Effector memory CD4-positive, alpha-beta T cell (primary cell): ENCODE results near the gene PICK1.

ENCODE experiments used
- DNase-seq, 3 donors: peaks; one replicate each; pipeline ENCODE4 v3.0.0-alpha.2; 2020
- H3K27ac ChIP-seq: 2 replicates; pipeline ENCODE4 v1.7.0; 2013; ENCODE audit warnings: mild to moderate bottlenecking, low read length, moderate library complexity; ENCODE audit not compliant: insufficient read depth, poor library complexity, severe bottlenecking
- H3K27me3 ChIP-seq: replicated peaks from 2 replicates; pipeline ENCODE4 v1.7.0; 2013; ENCODE audit warnings: mild to moderate bottlenecking, low read length; ENCODE audit not compliant: insufficient read depth, control insufficient read depth, poor library complexity, severe bottlenecking
- H3K36me3 ChIP-seq: 2 replicates; pipeline ENCODE4 v1.7.0; 2013; ENCODE audit warnings: mild to moderate bottlenecking, low read length, moderate library complexity; ENCODE audit not compliant: control insufficient read depth, insufficient read depth
- H3K4me1 ChIP-seq: 2 replicates; pipeline ENCODE4 v1.7.0; 2013; ENCODE audit warnings: low read length, mild to moderate bottlenecking; ENCODE audit not compliant: control insufficient read depth, insufficient read depth, poor library complexity, severe bottlenecking
- H3K4me3 ChIP-seq: 2 replicates; pipeline ENCODE4 v1.7.0; 2013; ENCODE audit warnings: low read length, low read depth, mild to moderate bottlenecking; ENCODE audit not compliant: insufficient read depth, poor library complexity, severe bottlenecking
- H3K9me3 ChIP-seq: 2 replicates; pipeline ENCODE4 v1.7.0; 2013; ENCODE audit warnings: mild to moderate bottlenecking, low read length, moderate library complexity; ENCODE audit not compliant: control insufficient read depth

PICK1 gene

GRCh38 chr22:38097557-38098409, 40.6 kb downstream of the PICK1 start:
- no peak overlapping the region for H3K27ac ChIP-seq
- no peak overlapping the region for H3K4me3 ChIP-seq
- no peaks in the 10 kb centered on the region for H3K27me3 ChIP-seq
- H3K4me1 ChIP-seq = no peaks in the 10 kb centered on the region
- no peak for DNase-seq
- H3K9me3 ChIP-seq = no peaks in the 10 kb centered on the region
- no peaks in the 10 kb centered on the region for H3K36me3 ChIP-seq

- Histone ChIP-seq H3K9me3 (no peaks in the 10 kb centered on the region), H3K4me1 (no peaks in the 10 kb centered on the region), H3K27me3 (no peaks in the 10 kb centered on the region), H3K27ac (no peak overlapping the region), H3K4me3 (no peak overlapping the region), H3K36me3 (no peaks in the 10 kb centered on the region)
- no peak for DNase-seq
Measured at GRCh38 chr22:38098410-38099249, 41.4 kb downstream of the PICK1 start.

GRCh38 chr22:38103641-38104040, 46.4 kb downstream of the PICK1 start:
- no peak overlapping the region for H3K27ac ChIP-seq
- no peak for DNase-seq
- H3K27me3 ChIP-seq = no peaks in the 10 kb centered on the region
- H3K4me3 ChIP-seq = no peak overlapping the region
- no peaks in the 10 kb centered on the region for H3K4me1 ChIP-seq
- no peaks in the 10 kb centered on the region for H3K36me3 ChIP-seq
- no peaks in the 10 kb centered on the region for H3K9me3 ChIP-seq

- Histone ChIP-seq H3K4me1 (no peaks in the 10 kb centered on the region), H3K27ac (no peak overlapping the region), H3K36me3 (no peaks in the 10 kb centered on the region), H3K4me3 (no peak overlapping the region), H3K9me3 (no peaks in the 10 kb centered on the region), H3K27me3 (no peaks in the 10 kb centered on the region)
- no peak for DNase-seq
Measured at GRCh38 chr22:38104084-38104483, 46.9 kb downstream of the PICK1 start.

GRCh38 chr22:38106814-38107578, 49.8 kb downstream of the PICK1 start:
- no peaks in the 10 kb centered on the region for H3K9me3 ChIP-seq
- no peak overlapping the region for H3K27ac ChIP-seq
- no peaks in the 10 kb centered on the region for H3K4me1 ChIP-seq
- no peak for DNase-seq
- H3K4me3 ChIP-seq = no peak overlapping the region
- H3K36me3 ChIP-seq = no peaks in the 10 kb centered on the region
- no peaks in the 10 kb centered on the region for H3K27me3 ChIP-seq

- no peak overlapping the region for H3K27ac ChIP-seq
- no peak overlapping the region for H3K4me3 ChIP-seq
- no peaks in the 10 kb centered on the region for H3K4me1 ChIP-seq
Measured at GRCh38 chr22:38107692-38108515, 50.7 kb downstream of the PICK1 start.

GRCh38 chr22:38108561-38109319, 51.5 kb downstream of the PICK1 start:
- Histone ChIP-seq H3K9me3 (no peaks in the 10 kb centered on the region), H3K4me1 (no peaks in the 10 kb centered on the region), H3K36me3 (peaks cover 7% of the 10 kb centered on the region), H3K4me3 (no peak overlapping the region), H3K27ac (no peak overlapping the region), H3K27me3 (no peaks in the 10 kb centered on the region)
- DNase-seq = no peak

More at GRCh38 chr22:38107692-38108515, 50.7 kb downstream of the PICK1 start:
- Histone ChIP-seq H3K9me3 (no peaks in the 10 kb centered on the region), H3K36me3 (no peaks in the 10 kb centered on the region), H3K27me3 (no peaks in the 10 kb centered on the region)
- no peak for DNase-seq

GRCh38 chr22:38109371-38110001, 52.3 kb downstream of the PICK1 start:
- Histone ChIP-seq H3K9me3 (no peaks in the 10 kb centered on the region), H3K4me1 (peaks cover under 1% of the 10 kb centered on the region), H3K4me3 (no peak overlapping the region), H3K27me3 (no peaks in the 10 kb centered on the region), H3K36me3 (peaks cover 7% of the 10 kb centered on the region), H3K27ac (no peak overlapping the region)
- DNase-seq = peak in 1 of 3 donors; percentile 8
